Measurements from ENCODE around the gene KCNK16.

The KCNK16 gene

DNA sequence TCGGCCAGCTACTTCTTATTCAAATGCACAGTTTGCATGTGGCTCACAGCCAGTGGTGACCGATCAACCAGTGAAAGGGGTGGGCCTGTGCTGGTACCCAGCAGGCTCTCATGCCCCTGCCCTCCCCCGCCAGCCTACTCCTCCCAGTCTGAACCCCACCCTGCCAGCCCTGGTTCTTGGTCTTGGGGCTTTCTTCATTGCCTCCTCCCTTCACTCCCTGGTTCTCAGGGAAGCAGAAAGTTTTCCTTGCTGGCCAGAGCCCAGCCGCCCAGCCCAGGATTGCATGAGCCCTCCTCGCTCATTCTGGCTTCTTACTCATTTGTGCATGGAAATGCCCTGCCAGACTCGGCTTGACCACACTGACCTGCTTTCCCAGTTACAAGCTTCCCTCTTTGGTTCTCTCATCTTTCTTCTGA, 49.1 kb downstream of the KCNK16 start:
- no peak for DNase-seq

DNA sequence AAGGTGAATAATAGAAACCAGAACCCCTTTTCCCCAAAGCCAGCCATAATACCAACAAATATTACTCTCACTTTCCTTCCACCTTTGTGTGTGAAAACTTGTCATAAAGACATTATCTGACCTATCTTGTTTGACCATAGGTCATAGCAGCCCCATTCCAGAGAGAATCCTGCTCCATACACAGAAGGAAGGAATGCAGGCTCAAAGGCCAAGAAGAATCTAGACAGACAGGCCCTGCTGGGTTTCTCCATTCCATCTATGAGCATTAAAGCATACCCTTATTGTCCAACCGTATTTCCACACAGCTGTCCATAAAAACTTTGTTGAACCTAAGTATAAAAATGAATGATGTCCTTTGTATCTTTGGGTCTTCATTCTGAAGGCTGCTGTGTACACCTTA, 52.5 kb downstream of the KCNK16 start:
- no peak for DNase-seq

DNA sequence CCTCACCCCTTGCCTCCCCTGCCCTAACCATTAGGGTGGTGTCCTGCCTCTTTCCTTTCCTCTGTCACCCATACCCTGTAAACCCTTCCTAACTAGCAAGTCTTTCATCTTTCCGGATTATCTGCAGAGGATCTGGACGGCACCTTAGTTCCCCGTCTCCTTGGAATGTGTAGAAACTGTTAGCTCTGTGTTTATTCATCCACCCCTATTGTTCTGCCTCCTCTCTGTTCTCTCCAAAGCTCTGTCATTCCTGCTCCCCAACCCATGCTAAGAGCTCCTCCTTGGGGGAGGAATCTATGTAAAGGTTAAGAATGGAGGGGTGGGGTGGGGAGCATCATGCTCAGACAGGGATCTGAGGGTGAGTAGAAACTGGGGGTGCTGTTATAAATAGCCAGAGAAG, 53.8 kb downstream of the KCNK16 start:
- DNase-seq = no peak

DNA sequence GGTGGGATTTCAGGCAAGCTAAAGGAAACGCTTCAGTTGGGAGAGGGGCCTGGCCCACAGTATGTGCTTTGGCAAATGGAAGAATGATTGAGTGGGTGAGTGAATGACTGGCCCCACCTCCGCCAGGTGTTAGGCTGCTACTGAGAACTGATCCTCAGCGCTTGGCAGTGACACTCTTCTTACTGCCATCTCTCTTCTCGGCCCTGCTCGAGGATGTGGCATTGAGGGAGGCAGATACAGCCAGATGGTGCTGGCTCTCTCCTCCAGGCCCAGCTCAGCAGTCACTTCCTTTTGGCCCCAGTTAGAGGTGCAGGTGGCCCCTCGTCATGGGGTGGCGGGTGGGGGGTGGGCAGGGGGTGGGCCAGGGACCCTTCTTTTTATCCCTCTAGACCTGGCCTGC, 54.3 kb downstream of the KCNK16 start:
- no peak for DNase-seq

DNA sequence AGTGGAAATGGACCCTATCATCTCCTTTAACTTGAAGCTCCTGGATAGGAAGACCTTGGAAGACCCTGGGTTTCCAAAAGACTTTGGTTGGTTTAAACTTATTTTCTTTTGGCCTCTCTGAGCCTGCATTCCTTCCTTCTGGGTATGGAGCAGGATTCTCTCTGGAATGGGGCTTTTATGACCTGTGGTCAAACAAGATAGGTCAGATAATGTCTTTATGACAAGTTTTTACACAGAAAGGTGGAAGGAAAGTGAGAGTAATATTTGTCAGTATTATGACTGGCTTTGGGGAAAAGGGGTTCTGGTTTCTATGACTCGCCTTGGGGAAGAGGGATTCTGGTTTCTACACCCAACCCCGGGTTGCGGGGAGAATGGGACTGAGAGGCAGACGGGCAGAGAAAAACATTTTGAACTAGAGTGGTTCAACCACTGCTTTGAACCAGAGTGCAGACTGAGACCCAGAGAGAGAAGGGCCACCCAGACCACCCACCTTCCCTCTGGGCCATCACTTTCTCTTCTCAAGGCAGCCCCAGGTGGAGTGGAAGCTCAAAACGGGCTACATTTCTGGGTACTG, 55.6 kb downstream of the KCNK16 start:
- DNase-seq = no peak

DNA sequence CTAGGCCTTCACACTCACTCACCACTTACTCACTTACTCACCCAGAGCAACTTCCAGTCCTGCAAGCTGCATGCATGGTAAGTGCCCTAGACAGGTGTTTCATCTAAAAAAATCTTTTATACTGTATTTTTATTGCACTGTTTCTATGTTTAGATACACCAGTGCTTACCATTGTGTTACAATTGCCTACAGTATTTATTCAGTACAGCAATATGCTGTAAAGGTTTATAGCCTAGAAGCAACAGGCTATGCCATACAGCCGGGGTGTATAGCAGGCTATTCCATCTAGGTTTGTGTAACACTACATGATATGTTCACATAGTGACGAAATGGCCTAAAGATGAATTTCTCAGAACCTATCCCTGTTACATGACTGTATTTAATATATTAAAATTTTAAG, 56.1 kb downstream of the KCNK16 start:
- DNase-seq = peak; percentile 55
